SHP77 (cell line): ENCODE data around the gene FOXP1.
A peak's percentile ranks its signal among the peaks of the same experiment; 100 is the strongest.

ENCODE experiments used
- DNase-seq, 2 experiments: peaks; one replicate each; lab custom pipeline; 2025; lab: John Stamatoyannopoulos, UW

FOXP1 gene

GRCh38 chr3:71264840-71265239 lies 318.7 kb downstream of the FOXP1 start:
- DNase-seq, result no peak

- no peak for DNase-seq
Observed at GRCh38 chr3:71262364-71263265, 320.9 kb downstream of the FOXP1 start.

- DNase-seq, result no peak
Observed at GRCh38 chr3:71260782-71261181, 322.7 kb downstream of the FOXP1 start.

GRCh38 chr3:71258526-71258925 lies 325.0 kb downstream of the FOXP1 start:
- DNase-seq, result no peak

GRCh38 chr3:71258116-71258515 lies 325.4 kb downstream of the FOXP1 start:
- peak; percentile 9 to 19 for DNase-seq

- DNase-seq, result no peak
Observed at GRCh38 chr3:71255498-71255897, 328.0 kb downstream of the FOXP1 start.

GRCh38 chr3:71254281-71255057 lies 329.1 kb downstream of the FOXP1 start:
- DNase-seq, result no peak

- DNase-seq, result no peak
Observed at GRCh38 chr3:71253169-71253568, 330.4 kb downstream of the FOXP1 start.

- no peak for DNase-seq
Observed at GRCh38 chr3:71252466-71252865, 331.1 kb downstream of the FOXP1 start.

GRCh38 chr3:71251156-71251775 lies 332.3 kb downstream of the FOXP1 start:
- no peak for DNase-seq

GRCh38 chr3:71250026-71250425 lies 333.5 kb downstream of the FOXP1 start:
- DNase-seq, result no peak

GRCh38 chr3:71247958-71248335 lies 335.6 kb downstream of the FOXP1 start:
- DNase-seq, result no peak

- DNase-seq, result peak in 1 of 2 experiments; percentile 6
Observed at GRCh38 chr3:71247221-71247957, 336.1 kb downstream of the FOXP1 start.

- no peak for DNase-seq
Observed at GRCh38 chr3:71245971-71246880, 337.3 kb downstream of the FOXP1 start.

GRCh38 chr3:71244826-71245488 lies 338.6 kb downstream of the FOXP1 start:
- no peak for DNase-seq

GRCh38 chr3:71244153-71244825 lies 339.2 kb downstream of the FOXP1 start:
- DNase-seq, result no peak

GRCh38 chr3:71243229-71243628 lies 340.3 kb downstream of the FOXP1 start:
- no peak for DNase-seq

- DNase-seq, result no peak
Observed at GRCh38 chr3:71241981-71242560, 341.5 kb downstream of the FOXP1 start.

- no peak for DNase-seq
Observed at GRCh38 chr3:71241246-71241901, 342.2 kb downstream of the FOXP1 start.
